Stimulated activated CD4-positive, alpha-beta T cell treated with anti-CD3 and anti-CD28 coated beads, Interleukin-12 subunit alpha, Interleukin-12 subunit beta, amount 100 ng/mL, for 4 hours (primary cell): ENCODE results near the gene TRIM63.

ENCODE experiments used
- DNase-seq: peaks from one replicate; pipeline ENCODE4 v3.0.0-alpha.2; 2020

TRIM63 gene

DNA sequence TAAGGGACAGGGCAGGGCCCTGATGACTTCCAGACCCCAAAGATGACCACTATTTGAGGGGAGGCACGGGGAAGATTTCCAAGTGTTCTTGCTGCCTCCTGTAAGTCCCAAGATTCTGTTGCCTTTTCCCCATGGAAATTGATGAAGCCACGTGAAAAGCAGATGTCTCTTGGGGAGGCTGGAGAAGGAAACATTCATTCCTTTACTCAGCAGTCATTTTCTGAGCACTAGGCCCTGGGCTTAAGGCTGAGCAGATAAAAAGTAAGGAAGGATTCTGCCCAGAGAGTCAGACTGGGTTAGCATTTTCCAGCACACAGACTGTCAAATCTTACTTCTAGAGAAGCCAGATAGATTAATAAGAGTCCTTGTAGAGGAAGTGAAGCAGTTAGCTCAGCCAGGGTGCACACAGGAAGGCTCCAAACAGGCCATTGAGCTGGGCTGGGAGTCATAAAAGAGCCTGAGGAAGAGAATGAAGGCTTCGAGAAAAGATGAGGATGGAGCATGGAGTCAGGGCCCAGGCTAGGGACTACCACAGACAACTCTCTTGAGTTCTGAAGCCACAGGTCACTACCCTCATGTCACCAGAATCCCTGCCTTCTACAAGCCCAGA lies 35.7 kb downstream of the TRIM63 start:
- no peak for DNase-seq

DNA sequence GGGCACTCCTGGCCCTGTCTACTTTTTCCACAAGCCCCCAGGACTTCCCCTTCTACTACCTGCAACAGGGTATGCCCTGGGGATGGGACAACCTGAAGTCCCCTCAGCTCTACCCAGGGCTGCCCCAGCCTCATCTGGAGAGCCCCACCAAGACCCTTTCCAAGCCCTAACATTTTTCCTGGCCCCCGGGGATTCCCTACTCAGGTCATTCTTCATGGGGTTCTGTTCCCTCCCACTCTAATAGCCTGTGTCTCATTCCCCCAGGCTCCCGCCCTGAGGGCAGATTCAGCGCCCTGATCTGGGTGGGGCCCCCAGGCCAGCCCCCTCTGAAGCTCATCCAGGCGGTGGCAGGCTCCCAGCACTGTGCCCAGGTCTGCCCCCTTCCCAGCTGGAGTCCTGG lies 36.2 kb downstream of the TRIM63 start:
- DNase-seq, result no peak

DNA sequence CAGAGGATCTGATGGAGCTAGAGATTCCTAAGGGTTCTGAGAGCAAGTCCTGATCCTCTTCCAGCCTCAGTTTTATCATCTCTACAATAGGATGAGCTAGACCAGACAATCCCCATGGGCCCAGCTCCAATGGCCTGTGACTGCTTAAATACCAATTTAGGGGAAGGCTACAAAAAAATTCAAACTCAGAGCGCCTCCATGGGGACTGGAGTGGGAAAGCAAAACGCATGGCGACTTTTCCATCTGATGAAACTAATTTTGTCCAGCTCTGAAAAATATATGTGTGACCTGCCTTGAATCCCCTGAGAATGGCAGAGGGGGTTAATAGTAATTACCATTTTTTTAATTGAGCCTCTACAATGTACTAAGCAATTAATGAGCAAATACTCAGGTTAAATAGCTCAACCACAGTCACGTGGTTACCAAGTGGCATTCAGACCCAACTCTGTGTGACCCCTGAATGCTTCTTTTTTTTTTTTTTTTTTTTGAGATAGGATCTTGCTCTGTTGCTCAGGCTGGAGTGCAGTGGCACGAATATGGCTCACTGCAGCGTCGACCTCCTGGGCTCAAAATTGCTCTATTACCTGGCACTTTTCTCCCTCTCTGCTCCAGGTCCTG lies 37.5 kb downstream of the TRIM63 start:
- no peak for DNase-seq

DNA sequence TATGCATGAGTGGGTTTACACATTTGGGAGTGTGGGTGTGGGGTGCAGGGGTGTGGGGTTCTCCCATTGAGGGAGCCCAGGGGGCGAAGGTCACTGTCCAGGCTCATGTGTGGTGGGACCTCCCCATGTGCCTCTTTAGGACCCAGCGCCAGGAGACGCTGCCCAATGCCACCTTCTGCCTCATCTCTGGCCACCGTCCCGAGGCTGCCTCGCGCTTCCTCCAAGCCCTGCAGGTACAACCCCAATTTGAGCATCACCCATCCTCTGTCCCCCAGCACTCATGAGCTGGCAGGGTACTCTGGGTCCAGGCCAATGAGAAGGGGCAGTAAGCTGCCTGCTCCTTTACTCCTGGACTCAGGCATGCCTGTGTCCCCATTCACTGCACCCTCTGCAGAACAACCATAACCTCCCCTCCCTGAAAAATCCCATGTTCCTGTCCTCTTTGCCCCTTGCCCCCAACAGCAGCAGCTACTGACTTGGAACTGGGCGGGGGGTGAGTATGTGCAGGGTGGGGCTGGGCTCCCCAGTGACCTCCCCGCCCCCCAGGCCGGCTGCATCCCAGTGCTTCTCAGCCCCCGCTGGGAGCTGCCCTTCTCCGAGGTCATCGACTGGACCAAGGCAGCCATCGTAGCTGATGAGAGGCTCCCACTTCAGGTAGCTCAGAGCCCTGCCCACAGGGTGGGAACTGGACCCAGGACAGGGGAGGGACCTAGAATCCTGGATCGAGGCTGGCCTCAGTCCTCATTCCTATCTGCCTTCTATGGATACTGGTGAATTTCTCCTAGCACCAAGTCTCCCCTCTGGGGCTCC lies 38.2 kb downstream of the TRIM63 start:
- DNase-seq, result no peak

DNA sequence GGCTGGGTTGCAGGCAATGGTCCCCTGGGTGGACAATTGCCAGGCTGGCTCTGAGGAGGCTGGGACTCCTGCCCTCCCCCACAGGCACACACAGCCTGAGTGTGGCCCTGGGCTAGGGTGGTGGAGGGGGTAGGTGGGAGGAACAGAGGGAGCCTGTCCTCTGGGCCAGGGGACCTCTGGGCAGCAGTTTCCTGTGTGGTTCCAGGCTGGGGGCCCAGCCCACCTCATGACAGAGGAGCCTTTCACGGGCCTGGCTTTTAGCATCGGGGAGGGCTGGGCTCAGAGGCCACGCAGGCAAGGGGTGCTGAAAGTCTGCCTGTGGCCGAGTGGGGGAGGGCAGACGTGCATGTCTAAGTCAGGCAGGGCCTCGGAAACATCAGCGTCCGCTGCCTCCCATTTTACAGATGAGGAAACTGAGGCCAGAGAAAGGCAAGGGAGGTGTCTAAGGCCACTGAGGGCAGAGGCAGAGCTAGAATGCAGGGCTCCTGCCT lies 38.9 kb downstream of the TRIM63 start:
- DNase-seq, result no peak

DNA sequence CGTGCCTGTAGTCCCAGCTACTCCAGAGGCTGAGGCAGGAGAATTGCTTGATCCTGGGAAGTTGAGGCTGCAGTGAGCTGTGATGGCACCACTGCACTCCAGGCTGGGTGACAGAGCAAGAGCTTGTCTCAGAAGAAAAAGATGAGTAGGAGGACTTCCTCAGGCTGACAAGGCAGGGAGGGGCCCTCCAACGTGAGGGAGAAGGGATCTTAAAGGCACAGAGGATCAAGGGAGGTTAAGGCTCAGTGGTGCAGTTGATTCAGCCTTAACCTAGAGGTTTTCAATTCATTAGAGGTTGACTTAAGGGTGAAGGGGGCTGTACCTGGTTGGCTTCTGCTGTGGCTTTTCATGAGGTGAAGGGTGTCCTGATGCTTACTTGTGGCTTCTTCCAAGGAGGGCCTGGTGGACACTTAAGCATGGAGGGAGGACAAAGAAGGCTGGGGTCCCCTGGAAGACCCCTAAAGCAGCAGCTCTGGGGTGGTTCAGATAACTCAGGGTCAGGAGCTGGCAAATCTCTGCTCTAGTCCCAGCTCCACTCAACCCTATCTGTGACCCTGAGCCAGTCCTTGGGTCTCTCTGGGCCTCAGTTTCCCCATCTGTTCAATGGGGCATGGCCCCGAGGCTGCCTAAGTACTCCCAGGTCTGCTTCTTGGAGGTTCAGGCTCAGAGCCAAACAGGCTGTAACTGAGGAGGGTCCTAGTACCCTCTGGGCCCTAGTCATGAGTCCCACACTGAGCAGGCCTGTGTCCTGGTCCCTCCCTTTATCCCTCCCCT lies 39.5 kb downstream of the TRIM63 start:
- DNase-seq, result no peak

DNA sequence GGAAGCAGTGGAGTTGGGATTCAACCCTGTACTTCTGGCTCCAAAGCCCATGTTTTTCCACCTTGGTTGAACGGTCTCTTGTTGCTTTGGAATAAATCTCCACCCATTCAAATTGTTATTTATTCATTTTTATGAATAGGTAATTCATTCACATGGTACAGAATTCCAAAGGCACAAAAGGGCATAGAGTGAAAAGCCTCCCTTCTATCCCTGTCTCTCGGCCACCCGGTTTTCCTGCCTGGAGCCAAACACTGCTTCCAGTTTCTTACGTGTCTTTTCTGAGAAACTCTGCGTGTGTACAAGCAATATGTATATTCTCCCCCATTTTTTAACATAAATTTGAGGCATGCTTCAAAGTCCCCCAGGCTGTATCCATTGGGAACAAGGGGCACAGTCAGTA lies 41.9 kb downstream of the TRIM63 start:
- DNase-seq, result no peak

DNA sequence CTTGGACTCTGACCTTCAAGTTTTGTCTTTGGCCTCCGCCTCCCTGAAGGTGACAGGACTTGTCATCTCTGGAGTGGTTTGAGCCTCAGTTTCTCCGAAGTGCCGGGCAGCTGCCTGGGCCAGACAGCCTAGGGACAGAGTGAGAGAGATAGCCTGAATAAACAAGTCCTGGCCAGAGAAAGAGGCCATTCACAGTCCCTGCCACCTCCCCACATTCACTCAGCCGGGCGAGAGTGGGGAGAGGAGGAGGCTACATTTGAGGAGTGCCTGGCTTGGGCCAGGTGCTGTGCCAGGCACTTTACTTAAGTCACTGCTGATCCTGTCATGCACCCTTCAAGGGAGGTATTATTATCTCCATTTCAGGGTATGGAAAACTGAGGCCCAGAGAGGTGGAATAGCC lies 42.4 kb downstream of the TRIM63 start:
- no peak for DNase-seq

DNA sequence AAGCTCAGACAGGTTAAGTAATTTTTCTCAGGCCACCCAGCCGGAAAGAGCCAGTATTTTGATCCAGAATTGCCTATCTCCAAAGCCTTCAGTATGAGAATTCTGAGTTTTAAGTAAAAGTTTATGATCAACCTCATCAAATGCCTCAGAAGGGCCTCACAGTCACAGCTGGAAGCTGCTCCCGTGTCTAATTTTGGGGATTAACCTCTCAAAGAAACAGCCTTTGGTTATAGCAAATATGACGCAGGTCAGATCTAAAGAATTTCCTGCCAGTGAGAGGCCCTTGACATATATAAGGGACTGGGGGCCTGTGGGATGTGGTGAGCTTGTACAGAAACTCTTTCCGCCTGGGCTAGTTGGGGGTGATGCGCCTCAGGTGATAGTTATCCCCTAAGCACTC lies 43.6 kb downstream of the TRIM63 start:
- no peak for DNase-seq

DNA sequence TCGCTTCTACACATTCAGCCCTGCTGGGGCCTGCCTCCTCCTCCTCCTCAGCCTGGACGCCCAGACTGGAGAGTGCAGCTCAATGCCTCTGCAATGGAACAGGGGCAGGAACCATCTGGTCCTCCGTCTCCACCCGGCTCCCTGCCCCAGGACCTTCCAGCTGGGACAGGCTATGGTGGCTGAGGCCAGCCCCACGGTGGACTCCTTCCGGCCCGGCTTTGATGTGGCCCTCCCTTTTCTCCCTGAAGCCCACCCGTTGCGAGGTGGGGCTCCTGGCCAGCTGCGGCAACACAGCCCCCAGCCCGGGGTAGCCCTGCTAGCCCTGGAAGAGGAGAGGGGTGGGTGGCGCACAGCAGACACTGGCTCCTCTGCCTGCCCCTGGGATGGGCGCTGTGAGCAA lies 44.4 kb downstream of the TRIM63 start:
- no peak for DNase-seq

DNA sequence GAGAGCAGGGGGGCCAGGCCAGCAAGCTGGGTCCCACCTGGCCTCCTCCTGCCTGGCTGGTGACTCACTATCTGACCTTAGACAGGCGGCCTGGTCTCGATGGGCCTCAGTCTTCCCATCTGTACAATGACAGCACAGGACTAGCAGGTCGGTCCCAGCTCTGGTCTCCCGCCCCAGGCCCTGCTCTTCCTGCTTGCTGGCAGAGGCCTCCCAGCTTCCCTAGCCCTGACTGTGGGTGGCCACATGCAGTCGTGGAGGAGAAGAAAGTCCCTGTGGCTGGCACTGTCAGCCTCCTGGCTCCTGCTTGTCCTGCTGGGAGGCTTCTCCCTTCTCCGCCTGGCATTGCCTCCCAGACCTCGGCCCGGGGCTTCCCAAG lies 45.0 kb downstream of the TRIM63 start:
- no peak for DNase-seq

DNA sequence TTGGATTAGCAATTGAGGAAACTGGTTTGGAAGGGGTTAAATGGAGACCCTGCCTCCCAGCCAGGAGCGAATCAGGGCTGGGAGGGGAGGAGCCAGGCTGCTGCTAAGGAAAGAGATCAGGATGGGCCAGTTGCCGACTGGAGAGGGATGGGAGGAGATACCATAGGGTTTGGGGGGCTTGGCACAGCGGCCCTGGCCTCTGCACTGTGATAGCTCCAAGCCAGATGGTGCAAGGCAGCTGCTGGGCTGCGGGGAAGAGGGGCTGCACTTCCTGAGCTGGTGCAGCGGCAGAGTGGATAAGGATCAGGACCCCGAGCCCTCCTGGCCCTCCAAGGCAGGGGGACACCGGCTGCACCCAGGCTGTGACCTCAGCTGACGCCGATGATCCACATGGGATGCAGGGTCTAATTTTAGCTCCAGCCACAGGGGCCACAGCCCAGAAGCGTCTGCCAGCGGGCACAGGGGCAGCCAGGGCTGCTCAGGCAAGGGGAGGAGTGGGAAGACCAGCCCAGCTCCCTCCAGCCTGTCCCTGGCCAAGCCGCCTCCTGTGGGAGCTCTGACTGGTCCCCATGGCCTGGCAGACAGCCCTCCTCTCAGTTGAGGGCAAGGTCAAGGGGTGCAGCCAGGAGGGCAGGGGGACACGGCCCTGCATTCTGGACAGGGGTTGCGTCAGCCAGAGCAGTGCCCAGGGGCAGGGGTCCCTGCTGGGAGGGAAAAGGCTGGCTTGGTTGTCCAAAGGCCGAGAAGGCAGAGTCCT lies 45.6 kb downstream of the TRIM63 start, which contains the start of gene EXTL1:
TSS of gene EXTL1 (plus strand) at position 129 of the 757 bp plus-strand sequence. CDS start 872 bp downstream, outside the sequence.
- no peak for DNase-seq

DNA sequence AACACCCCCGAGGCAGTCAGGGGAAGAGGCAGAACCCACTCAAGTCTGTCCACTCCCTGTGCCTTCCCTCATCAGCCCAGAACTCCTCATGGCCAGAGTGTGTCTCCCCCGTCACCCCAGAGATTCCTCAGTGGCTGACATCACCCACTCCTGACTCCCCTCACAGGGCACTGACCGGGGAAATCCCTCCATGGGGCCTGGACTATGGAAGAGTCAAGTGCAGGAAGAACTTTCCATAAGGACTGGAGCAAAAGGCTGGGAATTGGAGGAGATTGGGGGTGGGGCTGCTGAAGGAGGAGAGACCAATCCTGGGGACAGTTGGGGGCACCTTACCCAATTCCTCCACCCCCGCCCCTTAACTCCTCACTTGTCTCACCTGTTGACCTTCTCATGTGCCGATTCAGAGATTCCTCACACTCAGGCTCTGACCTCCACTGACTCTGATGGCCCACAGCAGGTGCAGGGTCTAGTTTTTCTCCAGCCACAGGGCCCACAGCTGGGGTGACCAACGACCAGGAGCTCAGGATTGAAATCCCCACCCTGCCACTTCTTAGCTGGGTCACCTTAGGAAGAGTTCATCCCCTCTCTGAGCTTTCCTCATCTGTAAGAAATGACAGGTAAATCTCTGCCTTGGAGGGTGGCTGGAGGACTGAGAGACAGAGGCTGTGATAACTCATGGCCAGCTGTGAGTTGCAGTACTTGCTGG lies 46.3 kb downstream of the TRIM63 start:
- no peak for DNase-seq

DNA sequence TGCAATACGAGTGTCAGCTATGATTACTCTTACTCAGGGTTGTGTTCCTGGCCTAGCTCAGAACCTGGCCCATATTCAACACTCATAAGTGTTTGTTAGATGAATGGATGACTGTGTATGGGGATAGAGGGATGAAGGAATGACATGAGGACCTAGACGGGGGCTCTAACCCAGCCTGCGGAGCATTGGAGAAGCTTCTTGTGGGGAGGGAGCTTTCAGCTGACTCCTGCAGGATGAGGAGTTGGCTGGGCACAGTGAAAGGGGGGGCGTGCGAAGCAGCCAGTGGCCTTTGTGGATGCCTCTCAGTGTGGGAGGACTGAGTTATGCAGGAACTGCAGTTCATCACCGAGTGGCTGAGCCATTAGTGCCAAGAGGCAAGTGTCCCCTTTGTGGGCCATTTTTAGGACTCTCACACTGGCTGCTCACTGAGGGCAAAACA lies 47.1 kb downstream of the TRIM63 start:
- DNase-seq, result no peak

DNA sequence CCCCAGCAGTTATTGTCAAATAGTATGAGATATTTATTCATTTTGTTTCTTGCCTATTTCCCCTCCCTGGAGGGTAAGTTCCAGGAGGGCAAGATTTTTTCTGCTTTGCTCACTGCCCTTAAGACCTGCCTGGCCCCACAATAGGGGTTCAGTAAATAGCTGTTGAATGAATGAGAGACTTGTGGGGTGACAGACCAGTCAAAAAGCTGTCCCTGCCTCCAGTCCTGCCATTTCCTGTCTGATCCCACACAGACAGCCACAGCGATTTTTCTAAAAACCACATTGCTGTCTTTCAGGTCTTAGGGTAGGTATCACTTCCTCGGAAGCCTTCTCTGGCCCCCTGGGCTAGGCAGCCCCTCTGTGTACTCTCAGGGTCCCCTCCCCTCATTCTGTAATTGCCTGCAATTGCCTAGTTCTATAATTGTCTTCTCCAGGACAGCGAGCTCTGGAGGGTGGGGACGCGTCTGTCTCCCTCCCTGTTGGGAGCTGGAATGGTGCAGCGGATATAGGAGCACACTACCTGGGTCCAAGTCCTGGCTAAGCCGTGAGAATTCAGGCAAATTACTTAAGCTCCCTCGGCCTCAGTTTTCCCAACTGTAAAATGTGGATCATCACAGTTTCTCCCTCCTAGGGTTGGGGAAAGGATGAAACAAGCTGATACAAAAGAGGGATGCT lies 47.7 kb downstream of the TRIM63 start:
- no peak for DNase-seq

DNA sequence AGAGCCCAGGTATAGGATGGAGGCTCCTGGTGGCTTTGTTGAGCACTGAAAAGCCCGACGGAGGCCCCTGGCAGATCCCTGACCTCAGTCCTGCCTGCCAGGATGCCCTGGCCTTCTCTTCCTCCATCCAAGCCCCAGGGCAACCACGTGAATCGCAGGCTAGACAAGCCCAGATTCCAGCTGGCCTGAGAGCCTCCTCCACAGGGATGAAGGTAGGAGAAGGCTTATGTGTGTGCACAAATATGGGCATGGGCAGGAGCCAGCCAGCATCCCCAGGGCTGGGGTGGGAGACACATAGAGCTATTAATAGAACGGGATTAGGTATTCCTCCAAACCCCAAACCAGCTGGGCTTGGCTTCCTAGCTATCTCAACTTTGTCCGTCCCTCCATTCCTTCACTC lies 49.8 kb downstream of the TRIM63 start:
- no peak for DNase-seq

DNA sequence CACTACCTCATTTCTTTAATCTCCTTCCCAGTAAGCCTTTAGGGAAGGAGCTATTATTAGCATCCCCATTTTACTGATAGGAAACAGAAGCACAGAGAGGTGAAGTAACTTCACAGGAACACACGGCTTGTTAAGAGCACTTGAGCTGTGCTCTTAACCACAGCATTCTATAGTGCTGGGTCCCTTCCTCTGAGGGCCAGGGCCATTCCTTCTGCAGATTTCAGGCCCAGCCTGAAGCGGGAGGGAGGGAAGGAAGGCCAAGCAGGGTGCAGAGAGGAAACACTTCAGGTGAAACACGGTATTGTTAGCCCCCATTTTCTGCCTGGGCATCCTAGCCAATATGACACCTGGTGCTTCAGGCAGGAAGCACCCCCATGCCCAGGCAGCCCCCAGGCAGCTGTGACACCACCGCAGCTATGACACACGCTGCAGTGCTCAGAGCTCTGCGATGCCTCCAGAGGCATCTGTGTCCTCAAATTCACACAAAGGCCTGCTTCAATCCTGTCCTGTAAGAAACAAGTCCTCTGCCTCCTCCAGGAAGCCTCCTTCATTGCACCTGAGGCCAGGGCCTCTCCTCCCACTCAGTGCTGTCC lies 50.4 kb downstream of the TRIM63 start:
- no peak for DNase-seq

DNA sequence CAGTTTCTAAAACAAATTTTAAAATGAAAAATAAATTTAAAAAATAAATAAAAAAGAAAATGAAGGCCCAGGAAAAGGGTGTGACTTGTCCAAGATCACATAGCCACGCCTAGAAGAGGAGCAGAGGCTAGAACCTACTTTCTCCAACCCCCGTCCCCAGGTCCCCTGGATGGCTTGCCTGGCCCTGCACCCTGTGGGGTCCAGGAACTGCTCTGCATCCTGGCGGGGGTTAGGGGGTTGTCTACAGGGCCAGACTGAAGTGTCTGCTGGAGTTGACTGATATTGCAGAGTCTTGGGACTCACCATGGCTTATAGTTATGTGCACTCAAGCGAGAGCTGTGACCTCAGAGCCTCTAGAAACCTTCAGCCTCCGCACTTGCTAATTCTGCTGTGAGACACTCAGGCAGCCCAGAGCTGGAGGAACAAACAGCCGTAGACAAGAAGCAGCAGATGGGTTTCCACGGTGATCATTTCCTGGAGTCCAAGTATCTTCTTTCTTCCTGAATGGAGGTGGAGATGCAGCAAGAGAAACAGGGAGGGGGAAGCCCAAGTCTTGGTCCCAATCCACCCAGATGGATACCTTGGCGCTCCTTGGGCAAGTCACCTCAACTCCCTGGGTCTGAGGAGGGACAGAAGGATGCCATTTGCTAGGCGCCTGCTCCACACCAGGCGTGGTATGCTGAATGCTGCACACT lies 51.0 kb downstream of the TRIM63 start:
- DNase-seq, result no peak

DNA sequence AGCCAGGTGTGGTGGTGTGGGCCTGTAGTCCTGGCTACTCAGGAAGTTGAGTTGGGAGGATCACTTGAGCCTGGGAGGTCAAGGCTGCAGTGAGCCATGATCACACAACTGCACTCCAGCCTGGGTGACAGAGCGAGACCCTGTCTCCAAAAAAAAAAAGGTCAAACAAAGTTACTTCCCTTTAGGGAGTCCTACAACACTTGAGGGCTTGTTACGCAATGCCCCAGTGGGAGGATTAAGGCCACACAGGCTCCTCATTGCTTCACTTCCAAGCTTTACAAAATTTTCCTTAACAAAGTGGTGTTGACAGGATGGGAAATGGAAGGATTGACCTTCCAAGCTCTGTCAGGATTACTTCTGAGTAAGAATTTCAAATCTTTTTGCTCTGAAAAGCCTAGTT lies 52.1 kb downstream of the TRIM63 start:
- DNase-seq, result no peak

DNA sequence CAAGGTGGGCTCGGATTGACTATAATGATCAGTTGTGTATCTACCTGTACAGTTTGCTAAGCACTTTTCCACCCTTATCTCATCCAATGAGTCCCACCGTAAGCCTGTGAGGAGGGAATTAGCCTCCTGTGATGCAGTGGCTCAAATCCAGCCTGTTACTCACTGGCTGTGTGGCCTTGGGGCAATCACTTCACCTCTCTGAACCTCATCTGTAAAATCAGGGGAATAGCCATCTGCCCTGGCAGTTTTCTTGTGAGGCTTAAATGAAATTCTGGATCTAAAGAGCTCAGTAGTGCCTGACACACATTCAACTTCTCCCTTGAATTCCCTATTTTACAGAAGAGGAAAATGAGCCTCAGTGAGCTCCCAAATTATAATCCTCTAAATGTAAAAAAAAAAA lies 53.3 kb downstream of the TRIM63 start:
- DNase-seq, result no peak
